ENCODE results near the gene PCLO. TPM values are rescaled to one million over a fixed set of nuclear protein-coding genes. Genes with fewer than 3 reads are reported as not detected.

The PCLO gene
- total RNA-seq, 1 experiment from 2014 or later: 3.1 TPM

DNA sequence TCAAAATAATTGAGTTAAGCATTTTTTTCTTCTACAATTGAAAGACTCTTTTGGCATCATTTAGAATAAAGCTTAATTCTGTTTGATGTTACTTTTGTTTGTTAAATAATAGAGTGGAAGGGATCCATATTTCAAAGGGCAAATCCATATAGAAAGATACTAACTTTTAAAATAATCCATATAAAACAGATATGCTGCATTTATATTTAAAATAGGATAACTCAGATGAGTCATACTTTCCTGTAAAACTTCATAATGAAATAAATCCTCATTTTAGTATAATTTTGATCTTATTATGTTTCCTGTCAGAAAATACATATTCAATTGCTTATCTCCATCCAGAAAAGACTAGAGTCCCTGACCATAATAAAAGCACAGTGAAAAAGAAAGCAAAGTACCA lies 323.6 kb downstream of the PCLO start:
- Histone ChIP-seq H3K23ac (ENCODE audit: insufficient read length, low read depth, low read length) (no peak overlapping the region), H3K9me3 (ENCODE audit: control insufficient read depth, low read depth, low read length) (no peaks in the 10 kb centered on the region), H3K27me3 (ENCODE audit: insufficient read depth, low read length) (no peaks in the 10 kb centered on the region), H2BK5ac (ENCODE audit: insufficient read length, low read length) (no peak overlapping the region), H3K23me2 (ENCODE audit: insufficient read length, low read depth, low read length, poor library complexity, severe bottlenecking) (no peaks in the 10 kb centered on the region), H2BK120ac (ENCODE audit: low read depth, low read length, poor library complexity, severe bottlenecking) (no peak overlapping the region), H4K5ac (ENCODE audit: insufficient read length, low read depth, low read length) (no peak overlapping the region), H2BK15ac (ENCODE audit: low read depth, low read length) (no peak overlapping the region), H3K4me1 (ENCODE audit: insufficient read depth, low read length) (no peaks in the 10 kb centered on the region), H3T11ph (ENCODE audit: low read length) (no peak overlapping the region), H3K56ac (ENCODE audit: insufficient read length, low read depth, low read length) (no peak overlapping the region), H3K18ac (ENCODE audit: insufficient read length, low read depth, low read length) (no peak overlapping the region), H2AK5ac (ENCODE audit: insufficient read length, low read length) (no peak overlapping the region), H2BK12ac (ENCODE audit: insufficient read length, low read depth, low read length) (no peak overlapping the region), H2AFZ (ENCODE audit: low read length) (no peak overlapping the region), H3K4ac (ENCODE audit: low read depth, low read length) (no peak overlapping the region), H3K4me2 (ENCODE audit: insufficient read depth, insufficient read length, low read length) (no peak overlapping the region), H4K8ac (replicated peaks; ENCODE audit: insufficient read length, low read depth, low read length) (no peak overlapping the region), H3K27ac (ENCODE audit: insufficient read length, low read depth, low read length) (no peak overlapping the region), H3K9ac (ENCODE audit: extremely low read depth, insufficient read length, low read length) (no peak overlapping the region), H3K79me2 (ENCODE audit: insufficient read depth, low read length) (no peaks in the 10 kb centered on the region), H3K79me1 (ENCODE audit: insufficient read depth, low read depth, low read length, poor library complexity, severe bottlenecking) (no peaks in the 10 kb centered on the region), H2BK20ac (ENCODE audit: low read depth, low read length, poor library complexity, severe bottlenecking) (no peak overlapping the region), H4K91ac (ENCODE audit: insufficient read length, low read depth, low read length) (no peak overlapping the region), H4K20me1 (ENCODE audit: control insufficient read depth, insufficient read depth, insufficient read length) (no peaks in the 10 kb centered on the region), H3K14ac (ENCODE audit: insufficient read depth, low read length) (no peak overlapping the region)
- Mint-ChIP-seq H3K27ac (peak overlapping the region in 2 of 3 experiments; percentile 16 to 83; a peak in 4 of 7 replicates), H3K4me1 (peaks cover 18% of the 10 kb centered on the region in 2 experiments), H3K4me3 (no peak overlapping the region), H3K27me3 (ENCODE audit: low read depth) (no peaks in the 10 kb centered on the region), H3K36me3 (ENCODE audit: insufficient read depth in 1 of 3, low read depth in 3 of 3) (peaks cover 0 to 9% (median 3%) of the 10 kb centered on the region in 3 experiments; a peak in 4 of 7 replicates), H3K9me3 (peaks cover 2 to 3% of the 10 kb centered on the region in 2 experiments; a peak in 2 of 5 replicates)
- TF ChIP-seq, protein P1, sequence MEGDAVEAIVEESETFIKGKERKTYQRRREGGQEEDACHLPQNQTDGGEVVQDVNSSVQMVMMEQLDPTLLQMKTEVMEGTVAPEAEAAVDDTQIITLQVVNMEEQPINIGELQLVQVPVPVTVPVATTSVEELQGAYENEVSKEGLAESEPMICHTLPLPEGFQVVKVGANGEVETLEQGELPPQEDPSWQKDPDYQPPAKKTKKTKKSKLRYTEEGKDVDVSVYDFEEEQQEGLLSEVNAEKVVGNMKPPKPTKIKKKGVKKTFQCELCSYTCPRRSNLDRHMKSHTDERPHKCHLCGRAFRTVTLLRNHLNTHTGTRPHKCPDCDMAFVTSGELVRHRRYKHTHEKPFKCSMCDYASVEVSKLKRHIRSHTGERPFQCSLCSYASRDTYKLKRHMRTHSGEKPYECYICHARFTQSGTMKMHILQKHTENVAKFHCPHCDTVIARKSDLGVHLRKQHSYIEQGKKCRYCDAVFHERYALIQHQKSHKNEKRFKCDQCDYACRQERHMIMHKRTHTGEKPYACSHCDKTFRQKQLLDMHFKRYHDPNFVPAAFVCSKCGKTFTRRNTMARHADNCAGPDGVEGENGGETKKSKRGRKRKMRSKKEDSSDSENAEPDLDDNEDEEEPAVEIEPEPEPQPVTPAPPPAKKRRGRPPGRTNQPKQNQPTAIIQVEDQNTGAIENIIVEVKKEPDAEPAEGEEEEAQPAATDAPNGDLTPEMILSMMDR (conservative IDR thresholded peaks at IDR 0.05): no peak
- no peak for DNase-seq
